GM19023 (cell line): ENCODE measurements around the gene KREMEN1.

Source experiments
- ATAC-seq: cut with Tn5 transposase; IDR thresholded peaks from one replicate; pipeline ENCODE4 v1.9.1; 2021; ENCODE audit warnings: mild to moderate bottlenecking, moderate library complexity; ENCODE audit not compliant: unreplicated experiment

KREMEN1 gene

DNA sequence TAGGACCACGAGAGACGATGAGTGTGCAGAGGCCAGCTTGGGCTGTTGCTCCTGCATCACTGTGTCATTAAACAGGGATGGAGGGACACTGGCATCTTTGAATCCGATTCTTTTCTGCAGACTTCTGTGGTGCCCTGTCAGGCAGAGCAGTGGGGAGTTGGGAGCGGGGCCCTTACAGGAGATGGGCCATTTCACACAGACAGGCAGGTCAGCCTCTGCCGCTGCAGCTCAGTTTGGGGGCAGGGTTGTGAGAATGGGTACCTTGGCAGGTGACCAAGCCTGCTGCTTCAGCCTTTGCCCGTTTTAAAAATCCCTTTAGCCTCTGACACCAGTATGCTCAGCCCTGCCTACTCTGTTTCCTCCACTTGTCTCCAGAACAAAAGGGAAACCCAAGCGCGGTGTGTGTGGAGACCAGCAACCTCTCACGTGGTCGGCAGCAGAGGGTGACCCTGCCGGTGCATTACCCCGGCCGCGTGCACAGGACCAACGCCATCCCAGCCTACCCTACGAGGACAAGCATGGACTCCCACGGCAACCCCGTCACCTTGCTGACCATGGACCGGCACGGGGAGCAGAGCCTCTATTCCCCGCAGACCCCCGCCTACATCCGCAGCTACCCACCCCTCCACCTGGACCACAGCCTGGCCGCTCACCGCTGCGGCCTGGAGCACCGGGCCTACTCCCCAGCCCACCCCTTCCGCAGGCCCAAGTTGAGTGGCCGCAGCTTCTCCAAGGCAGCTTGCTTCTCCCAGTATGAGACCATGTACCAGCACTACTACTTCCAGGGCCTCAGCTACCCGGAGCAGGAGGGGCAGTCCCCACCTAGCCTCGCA lies 23.8 kb upstream of the KREMEN1 start:
- no peak for ATAC-seq

DNA sequence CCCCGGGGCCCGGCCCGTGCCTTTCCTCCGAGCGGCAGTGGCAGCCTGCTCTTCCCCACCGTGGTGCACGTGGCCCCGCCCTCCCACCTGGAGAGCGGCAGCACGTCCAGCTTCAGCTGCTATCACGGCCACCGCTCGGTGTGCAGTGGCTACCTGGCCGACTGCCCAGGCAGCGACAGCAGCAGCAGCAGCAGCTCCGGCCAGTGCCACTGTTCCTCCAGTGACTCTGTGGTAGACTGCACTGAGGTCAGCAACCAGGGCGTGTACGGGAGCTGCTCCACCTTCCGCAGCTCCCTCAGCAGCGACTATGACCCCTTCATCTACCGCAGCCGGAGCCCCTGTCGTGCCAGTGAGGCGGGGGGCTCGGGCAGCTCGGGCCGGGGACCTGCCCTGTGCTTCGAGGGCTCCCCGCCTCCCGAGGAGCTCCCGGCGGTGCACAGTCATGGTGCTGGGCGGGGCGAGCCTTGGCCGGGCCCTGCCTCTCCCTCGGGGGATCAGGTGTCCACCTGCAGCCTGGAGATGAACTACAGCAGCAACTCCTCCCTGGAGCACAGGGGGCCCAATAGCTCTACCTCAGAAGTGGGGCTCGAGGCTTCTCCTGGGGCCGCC lies 23.1 kb upstream of the KREMEN1 start:
- ATAC-seq: no peak

DNA sequence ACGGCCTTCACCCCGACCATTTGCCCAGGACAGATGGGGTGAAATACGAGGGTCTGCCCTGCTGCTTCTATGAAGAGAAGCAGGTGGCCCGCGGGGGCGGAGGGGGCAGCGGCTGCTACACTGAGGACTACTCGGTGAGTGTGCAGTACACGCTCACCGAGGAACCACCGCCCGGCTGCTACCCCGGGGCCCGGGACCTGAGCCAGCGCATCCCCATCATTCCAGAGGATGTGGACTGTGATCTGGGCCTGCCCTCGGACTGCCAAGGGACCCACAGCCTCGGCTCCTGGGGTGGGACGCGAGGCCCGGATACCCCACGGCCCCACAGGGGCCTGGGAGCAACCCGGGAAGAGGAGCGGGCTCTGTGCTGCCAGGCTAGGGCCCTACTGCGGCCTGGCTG lies 22.4 kb upstream of the KREMEN1 start:
- ATAC-seq: no peak

DNA sequence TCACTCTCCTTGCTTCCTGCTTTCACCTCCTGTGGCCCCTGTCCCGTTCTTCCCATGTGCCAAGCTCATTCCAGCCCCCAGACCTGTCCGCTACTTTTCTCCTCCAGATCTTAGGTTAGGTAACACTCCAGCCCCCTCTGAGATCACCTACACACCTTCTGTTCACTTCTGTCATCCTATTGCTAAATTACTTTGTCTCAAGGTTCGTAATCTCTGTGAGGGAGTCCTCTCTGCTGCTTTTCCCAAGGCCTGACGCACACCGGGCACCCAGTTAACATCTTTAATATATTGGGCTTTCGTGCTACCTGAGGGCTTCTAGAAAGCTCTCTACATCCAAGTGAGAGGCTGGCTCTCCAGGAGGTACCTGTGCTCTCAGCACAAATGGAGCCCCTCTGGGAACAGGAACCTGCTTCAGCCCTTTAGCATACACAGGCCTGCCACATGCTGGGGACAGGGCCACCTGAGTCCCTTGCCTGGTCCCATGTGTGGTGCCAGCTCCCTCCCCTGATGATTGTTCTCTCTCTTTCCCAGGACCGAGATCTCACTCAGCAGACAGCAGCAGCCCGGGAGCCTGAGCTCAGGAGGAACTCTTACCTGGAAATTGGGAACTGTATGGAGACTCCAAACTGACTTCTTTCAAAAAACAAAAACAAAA lies 19.7 kb upstream of the KREMEN1 start:
- no peak for ATAC-seq

DNA sequence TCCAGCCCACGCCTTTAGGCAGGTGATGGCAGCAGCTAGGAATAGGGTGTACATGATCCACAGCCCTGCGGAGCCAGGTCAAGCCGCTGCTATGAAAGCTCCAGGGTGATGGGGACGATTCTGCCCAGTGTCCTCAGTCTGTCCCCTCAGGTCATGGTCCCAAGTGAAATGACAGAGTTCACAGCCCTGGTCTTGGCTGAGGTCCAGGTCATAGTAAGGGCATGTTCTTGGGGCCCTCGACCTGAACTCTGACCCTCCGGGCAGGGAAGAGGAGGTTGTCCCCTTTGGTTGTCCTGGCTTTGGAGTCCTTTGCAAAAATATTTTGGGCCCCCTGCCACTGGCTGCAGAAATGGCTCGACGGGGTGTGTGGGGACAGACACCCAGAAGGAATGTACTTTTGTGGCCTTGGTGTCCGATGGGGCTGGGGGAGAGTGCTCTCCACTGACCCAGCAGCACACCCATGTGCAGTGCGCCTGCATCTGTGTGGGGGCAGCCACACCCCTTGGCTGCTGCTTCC lies 18.5 kb upstream of the KREMEN1 start:
- ATAC-seq: no peak

DNA sequence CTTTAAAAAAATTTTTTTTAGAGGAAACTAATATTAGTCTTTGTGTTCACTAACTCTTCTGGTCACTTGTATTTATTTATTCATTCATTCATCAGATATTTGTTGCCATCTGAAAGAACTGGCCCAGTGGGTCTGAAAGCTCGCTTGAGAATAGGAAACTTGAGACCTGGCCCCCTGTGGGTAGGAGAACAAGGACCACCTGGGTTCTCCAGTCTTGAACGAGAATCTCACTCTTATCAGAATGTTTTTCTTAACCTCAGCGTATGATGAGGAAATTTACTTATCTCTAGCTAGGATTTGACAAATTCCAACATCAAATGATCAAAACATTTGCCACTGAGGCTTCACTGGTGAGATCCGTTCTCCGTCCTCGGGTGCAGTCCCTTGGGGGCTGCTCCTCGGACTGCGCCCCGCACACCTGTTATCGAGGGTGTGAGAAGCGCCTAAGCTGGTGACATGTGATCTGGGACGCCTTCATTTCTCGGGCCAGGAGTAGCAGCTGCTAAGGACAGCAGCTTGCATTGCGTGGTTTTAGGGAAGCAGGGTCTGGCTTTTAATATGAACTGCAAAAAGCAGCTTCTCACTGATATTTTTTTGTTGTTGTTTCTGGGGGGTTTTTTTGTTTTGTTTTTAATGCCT lies 17.5 kb upstream of the KREMEN1 start:
- ATAC-seq: no peak

DNA sequence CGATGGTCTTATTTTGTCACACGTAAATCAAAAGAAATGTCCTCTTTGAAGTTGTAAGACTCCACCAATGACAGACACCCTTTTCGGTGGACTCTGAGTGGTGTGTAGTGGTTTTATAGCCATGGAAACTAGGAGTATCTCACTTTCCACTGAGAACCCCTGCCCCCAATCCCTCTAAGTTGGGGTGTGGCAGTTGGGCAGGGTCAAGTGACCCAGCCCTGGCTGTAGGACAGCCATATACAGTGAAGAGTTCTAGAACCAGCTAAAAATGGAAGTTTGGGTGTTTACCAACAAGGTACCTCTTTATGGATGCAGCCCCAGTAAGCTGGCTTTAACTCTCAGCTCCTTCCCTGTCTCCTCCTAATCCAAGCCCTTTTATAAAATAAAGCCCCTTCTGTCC lies 16.4 kb upstream of the KREMEN1 start:
- ATAC-seq: no peak

DNA sequence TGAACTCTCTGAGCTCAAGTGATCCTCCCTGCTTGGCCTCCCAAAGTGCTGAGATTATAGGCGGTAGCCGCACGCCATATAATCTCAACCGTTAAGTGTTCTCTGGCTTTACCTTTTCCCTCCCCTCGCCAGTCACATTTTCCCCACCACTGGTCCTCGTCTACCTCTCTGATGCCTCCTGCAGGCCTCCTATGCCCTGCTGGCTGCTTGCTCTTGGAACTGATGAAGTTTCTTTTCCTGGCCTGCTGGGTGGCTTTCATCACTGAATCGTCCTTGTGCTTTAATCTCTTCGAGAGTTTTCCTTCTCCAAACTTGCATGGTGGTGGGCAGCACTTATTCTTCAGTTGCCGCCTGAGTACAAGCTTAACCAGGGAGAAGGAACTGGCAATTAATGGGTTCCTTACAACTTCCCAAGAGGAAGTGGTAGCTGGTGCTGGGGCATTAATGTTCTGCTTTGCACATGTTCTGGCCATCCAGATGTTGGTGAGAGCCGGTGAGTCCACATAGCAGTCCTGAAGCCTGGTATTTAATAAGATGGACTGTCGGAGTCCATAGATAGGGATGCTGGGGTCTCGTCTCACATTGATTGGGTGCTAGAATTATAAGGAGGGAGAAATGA lies 12.5 kb upstream of the KREMEN1 start:
- ATAC-seq: no peak

DNA sequence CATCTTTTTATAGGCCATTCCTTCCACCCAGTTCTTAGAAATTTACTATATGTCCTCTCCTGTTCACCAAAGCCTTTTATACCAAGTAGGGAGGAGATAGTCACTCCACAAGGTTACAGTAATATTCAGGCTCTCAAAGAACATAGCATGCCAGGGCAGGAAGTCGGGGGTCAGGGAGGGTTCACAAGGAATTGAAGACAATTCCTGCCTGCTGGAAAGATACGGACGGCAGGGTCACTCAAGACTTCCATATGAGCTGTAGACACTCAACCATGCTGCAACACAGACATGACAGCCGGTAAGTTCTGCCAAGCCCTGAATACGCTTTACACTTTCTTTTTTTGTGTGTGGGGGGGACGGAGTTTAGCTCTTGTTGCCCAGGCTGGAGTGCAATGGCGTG lies 11.9 kb upstream of the KREMEN1 start:
- no peak for ATAC-seq

DNA sequence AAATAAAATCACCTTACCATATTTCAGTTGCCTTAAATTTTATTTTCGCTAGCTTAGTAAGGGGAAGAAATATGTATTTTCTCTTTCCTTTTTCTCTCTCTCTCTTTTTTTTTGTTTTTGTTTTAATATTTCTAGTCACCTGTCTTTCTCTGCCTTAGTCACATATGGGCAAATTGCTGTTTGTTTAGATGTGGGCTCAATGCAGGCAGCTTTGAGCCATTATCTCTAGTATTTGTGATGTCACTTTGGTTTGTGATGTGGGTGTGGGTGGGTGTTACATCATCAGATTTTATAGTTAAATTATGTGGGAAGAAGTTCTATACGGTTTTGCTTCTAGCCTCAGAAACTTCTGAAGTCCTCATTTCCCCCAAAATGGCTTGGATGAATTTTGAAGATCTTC lies 11.1 kb upstream of the KREMEN1 start, which contains the start of gene C22orf31:
TSS of gene C22orf31 (minus strand) at position 59 of the 400 bp plus-strand sequence. CDS start at position 20, 39 bp downstream.
- no peak for ATAC-seq

DNA sequence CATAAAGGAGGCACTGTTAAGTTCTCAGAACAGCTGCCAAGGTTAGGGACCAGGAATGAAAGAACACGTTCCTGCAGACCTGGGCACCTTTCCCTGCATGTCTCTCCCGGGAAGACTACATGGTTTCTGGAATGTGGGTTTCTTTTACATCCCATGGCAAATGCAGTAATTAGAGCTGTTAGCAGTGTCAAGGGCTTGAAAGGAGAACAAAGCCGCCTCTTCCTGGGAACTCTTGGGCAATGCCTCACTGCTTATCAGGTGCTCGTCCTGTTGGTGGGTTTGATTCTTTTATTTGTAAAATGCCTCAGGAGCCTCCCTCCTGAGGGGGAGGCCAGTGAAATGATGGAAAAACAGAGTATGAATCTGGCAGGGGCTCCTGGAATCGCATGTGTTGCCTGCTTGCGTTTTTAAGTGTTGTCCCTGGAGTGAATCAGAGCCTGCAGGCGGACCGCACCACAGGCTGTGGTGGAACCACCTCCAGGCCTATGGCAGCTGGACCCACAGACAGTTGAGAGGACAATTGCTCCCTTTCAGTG lies 10.5 kb upstream of the KREMEN1 start:
- ATAC-seq: no peak

DNA sequence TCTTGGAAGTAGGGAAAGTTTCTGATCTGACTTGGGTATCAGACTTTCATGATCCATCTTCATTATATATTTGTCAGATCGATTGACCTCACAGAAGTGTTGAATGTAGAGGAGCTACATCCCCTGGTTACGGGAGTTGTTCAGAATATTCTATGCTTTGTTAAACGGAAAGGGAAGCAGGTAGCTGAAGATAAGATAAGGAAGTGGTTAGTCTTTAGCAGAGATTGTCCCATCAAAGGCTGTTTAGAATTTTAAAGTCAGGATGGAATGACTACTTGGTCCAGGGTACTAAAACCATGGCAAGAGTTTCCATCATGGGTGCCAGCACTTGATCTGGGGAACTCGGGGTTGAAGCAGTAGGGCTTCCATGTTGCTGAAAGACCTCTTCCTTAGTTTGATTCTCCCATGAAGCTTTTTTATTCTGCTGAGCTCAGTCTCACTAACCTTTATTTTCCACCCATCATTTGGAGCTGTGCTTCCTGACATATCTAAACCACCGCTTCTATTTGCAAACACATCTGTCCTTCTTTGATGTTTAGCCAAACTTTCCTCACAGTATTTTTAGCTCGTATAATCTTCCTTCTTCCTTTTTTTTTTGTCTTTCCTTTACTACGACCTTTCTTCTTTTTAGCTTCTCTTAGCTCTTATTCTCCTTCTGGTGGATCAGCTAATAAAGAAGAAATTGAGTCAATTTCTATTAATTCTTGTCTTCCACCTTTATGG lies 7.2 kb upstream of the KREMEN1 start:
- ATAC-seq: no peak

DNA sequence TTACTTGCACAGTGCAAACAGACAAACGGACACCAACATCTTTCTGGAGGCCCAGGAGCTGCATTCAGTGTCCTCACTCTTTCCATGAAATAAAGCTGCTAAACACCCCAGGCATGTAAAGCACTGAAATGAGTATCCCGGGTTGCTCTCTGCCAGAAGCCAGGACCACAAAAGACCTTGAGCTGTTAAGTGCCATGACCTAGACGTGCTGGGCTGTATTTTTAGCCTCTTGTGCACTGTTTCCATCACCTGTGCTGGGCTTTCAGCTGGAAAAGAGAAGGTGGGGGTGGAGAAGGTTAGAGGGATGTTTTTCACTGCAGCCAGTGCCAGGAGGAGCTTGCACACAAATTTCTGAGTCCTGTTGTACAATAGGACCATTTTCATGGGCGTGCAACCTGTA lies 3.4 kb upstream of the KREMEN1 start:
- no peak for ATAC-seq

DNA sequence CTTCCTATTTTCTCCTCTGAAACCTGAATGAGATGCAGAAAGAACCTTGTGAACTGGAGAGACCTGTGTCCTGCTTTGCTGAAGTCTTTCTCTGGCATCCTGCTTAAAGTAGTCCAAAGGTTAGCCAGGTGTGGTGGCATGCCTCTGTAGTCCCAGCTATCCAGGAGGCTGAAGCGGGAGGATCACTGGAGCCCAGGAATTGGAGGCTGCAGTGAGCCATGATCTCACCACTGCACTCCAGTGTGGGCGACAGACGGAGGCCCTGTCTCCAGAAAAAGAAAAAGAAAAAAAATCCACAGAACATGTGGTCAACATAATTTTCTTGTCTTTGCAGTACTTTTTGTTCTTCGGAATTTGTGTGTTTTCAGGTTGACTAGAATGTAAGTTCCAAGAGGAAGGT lies 2.3 kb upstream of the KREMEN1 start:
- ATAC-seq: no peak

DNA sequence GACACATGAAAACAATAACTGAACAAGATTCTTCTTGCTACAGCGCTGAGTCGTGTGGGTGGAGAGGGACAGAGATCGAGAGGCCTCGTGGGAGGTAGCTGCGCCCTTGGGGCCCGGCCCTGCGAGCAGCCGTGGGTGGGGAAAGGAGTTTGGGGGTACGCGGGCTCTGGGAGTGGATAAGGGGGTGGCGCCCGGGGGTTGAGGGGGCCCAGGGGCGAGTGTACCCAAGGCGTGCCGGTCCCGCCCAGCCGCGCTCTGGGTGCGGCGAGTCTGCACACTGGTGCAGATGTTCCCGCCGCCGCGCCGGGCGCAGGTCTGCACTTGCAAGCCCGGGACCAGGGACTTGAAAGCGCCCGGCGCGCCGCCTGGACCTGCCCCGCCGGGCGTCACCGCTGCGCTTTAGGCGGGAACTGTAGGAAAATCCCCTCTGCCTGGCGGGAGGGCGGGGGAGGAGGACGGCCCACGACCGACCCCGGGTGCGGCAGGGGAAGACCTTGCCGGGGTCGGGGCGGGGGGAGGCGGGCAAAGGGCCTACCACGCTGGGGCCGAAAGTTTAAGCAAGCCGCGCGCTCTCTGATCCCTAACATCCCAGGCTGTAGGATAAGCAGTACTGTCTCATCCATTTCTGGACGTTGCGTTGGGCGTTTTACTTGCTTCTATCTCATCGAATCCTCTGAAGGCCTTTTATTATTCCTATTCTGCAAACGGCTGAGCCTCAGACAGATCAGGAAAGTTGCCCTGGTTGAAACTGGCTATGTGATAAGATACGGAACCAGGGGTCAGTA lies 1.4 kb upstream of the KREMEN1 start:
- no peak for ATAC-seq

DNA sequence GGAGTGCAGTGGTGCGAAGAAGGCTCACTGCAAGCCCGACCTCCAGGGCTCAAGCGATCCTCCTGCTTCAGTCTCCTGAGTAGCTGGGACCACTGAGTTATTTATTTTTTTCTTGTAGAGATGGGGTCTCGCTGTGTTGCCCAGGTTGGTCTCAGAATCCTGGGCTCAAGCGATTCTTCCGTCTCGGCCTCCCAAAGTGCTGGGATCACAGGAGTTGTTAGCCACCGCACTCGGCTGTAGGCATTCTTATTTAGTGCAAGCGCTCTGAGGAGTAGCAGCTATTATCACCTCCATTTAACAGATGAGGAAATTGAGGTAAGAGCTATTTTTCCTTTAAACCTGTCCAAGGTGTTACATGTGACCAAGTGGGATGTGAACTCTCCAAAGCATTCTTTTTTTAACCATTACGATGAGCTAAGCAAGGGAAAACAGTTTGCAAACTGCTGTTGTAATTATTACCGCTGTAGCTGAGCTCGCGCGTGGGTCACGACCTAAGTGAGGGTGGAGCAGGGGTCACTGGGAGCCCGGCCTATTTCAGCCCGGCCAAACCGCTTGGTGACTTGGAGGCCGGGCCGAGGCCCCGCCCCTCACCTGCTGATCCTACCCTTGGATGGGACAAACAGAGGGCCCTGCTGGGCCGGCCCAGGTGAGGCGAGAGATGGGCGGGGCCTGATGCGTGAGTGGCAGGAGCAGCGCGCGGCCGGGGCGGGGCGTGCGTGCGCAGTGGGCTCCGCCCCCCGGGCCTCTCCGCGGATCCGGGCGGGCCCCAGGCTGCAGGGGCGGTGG lies 449 bp upstream of the KREMEN1 start:
- peak; percentile 84 for ATAC-seq

DNA sequence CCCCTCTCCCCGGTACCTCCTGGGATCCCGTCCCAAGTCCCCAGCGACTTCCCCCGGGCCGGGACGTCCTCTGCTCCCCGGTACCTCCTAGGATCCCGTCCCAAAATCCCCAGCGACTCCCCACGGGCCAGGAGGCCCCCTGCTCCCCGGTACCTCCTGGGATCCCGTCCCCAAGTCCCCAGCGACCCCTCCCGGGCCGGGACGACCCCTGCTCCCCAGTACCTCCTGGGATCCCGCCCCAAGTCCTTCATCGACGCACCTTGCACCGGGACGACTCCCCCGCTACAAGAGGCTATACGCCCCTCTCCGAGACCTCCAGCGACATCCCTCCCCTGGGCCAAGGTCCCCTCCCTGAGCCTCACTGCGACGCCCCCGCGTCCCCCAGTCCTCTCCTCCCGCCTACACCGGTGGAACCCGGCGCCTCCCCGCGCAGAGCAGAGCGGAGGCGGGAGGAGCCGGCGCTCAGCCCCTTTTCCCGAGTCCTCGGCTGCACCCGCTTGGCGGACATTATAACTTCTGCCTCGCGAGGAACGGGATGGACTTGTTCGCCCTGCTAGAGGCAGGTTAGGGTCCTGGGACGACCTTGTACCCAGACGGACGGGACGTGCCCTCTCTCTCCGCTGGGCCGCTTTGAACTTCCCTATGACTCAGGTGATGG lies 912 bp downstream of the KREMEN1 start:
- ATAC-seq: no peak

DNA sequence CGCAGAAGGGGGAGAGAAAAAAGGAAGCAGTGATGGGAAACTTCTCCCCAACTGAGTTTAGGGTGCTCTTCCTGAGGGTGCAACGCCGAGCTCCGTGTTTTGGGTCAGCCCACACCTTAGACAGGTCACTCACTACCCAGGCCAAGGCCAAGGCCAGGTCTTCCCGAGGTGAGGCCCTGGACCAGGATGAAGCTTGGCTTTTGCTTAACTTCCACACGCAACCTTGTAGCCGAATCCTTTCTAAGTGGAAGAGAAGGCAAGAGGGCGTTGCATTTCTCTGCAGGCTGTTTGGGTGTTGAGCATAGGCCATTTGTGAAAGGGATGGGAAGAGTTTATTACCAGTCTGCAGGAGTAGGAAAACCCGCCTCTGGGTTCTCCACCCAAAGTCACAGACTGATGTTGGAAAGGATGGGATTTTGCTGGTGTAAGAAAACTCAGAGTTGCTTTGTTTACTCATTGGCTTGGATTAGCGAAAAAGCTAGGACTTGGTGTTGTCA lies 1.5 kb downstream of the KREMEN1 start:
- no peak for ATAC-seq
